Activated T-cell treated with anti-CD3 and anti-CD28 coated beads for 24 hours (primary cell): ENCODE data around the gene ATP8B3.

Experiments
- DNase-seq: peaks from one replicate; pipeline ENCODE4 v3.0.0-alpha.2; 2020; ENCODE audit warnings: low read depth

The ATP8B3 gene, protein sequence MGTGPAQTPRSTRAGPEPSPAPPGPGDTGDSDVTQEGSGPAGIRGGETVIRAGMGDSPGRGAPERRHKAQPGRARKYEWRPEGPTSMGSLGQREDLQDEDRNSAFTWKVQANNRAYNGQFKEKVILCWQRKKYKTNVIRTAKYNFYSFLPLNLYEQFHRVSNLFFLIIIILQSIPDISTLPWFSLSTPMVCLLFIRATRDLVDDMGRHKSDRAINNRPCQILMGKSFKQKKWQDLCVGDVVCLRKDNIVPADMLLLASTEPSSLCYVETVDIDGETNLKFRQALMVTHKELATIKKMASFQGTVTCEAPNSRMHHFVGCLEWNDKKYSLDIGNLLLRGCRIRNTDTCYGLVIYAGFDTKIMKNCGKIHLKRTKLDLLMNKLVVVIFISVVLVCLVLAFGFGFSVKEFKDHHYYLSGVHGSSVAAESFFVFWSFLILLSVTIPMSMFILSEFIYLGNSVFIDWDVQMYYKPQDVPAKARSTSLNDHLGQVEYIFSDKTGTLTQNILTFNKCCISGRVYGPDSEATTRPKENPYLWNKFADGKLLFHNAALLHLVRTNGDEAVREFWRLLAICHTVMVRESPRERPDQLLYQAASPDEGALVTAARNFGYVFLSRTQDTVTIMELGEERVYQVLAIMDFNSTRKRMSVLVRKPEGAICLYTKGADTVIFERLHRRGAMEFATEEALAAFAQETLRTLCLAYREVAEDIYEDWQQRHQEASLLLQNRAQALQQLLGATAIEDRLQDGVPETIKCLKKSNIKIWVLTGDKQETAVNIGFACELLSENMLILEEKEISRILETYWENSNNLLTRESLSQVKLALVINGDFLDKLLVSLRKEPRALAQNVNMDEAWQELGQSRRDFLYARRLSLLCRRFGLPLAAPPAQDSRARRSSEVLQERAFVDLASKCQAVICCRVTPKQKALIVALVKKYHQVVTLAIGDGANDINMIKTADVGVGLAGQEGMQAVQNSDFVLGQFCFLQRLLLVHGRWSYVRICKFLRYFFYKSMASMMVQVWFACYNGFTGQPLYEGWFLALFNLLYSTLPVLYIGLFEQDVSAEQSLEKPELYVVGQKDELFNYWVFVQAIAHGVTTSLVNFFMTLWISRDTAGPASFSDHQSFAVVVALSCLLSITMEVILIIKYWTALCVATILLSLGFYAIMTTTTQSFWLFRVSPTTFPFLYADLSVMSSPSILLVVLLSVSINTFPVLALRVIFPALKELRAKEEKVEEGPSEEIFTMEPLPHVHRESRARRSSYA (N-terminal part only)

DNA sequence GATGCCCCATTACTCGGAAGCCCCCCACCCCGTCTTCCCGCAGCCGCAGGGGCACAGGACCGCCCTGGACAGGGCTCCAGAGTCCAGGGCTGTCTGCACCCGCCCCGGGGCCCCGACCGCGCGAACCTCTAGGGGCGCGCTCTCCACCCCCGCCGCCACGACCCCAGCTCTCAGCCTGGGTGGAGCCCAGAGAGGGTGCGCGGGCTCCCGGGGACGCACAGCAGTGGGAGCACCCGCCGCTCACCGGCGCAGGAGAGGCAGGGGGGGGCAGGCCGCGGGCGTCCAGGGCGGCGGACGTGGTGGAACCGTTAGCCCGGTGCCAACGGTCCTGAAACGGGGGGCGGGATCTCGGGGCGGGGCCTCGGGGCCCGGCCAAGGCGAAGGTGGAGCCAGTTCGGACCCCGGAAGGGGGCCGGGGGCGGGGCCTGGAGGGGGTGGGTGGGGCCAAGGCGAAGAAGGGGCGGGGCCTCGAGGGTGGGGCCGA, at the start of gene ATP8B3:
Gene ATP8B3 (minus strand): TSS at position 335 of the 484 bp plus-strand sequence. CDS start 540 bp downstream, outside the sequence.
- DNase-seq: no peak

DNA sequence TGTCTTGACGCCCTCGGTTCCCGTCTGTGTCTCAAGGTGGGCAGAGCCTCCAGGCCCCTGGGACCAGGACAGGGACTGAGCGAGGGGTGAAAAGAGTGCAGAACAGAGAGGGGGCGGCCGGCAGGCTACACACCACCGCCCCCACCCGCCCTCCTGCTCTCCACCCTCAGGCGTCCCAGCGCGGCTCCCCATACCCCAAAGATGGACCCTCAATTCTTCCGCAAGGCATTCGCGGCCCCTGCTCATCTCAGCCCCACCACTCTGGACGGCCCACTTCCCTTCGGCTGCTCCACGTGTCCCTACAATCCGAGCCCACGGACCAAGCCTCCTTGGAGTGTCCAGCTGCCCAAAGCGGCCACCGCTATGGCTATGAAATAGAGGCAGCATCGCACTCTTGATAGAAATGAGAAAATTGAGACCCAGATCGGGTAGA, 49.5 kb upstream of the ATP8B3 start:
- no peak for DNase-seq

DNA sequence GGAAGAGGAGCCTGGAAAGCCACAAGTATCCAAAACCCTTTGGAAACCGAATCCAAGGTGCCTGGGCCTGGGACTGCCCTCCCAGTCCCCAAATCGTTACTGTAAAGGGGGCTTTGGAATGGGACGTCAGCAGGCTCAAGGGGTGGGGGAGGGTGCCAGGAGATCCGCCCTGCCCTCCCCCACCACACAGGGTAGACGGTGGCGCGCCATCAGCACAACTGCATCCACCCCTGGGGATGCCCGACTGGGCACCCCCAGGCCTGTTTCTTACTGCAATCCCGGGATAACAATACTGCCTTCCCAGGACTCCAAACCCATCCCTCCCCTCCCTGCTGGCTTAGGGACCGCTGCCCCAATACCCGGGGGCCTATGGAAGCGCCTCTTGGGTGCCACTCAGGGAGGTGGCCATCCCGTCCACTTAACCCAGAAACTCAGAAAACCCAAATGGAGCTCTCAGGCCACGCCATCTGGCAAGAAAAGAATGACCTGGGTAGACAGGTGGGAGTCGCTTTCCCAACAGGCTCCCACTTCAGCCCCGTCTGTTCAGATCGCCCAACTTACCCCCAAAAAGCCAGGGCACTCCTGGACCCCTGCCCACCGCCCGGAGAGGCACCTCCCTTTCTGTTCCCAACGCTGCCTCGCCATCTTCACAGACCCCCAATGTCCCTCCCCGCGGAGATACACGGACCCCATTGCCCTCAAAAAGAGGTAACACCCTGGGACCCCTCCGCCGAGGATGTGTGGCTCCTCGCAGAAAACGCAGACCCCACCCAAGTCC, 48.9 kb upstream of the ATP8B3 start:
- DNase-seq: no peak

DNA sequence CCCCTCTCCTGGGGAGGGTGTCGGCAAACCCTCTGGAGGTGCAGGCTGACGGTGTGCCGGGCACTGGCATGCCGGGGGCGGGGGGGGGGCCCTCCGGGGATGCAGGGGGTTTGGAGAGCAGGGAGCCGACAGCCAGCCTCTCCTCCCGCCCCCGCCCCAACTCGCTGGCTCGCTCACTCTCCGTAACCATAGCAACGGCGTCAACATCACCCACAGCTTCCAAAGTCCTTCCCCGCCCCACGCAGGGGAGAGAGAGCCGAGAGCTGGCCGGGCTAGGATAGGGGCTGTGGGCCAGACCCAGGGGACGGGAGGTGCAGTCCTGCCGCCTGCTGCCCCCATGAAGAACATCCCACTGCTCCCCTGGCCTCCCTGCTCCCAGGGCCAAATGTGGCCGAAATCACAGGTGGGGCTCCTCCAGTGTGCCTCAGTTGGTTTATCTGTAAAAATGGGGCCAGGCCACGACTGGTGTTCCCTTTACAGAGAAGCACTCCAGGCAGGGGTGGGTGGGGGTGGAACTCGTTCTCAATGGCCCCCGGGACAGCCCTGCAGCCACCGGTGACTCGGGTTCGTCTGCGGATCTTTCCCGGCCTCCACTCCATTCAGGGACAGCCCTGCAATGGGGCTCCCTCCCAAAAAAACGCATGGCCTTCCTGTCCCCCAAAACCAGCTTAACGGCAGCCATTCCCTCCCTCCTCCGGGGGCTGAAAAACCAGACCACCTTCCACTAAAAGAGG, 48.1 kb upstream of the ATP8B3 start:
- no peak for DNase-seq

DNA sequence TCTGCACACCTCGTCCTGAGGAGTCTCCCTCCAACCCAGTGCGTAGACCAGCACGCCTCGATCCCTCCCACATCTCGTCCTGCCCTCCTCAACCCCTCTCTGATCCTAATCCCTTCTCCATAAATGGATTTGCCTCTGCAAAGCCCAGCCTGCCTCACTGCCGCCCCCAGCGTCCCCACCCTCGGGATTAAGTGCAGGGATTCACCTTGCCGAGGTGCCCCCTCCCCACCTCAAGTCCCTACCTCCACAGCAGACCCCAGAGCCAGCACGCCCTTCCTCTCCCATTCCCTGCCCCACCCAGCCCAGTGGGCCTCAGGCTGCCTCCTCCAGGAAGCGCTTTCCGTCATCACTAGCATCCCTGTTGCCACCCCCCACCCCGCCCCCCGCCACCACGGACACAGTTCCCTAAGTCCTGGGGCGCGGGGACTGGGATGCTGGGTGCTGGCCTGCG, 47.3 kb upstream of the ATP8B3 start:
- DNase-seq: no peak

DNA sequence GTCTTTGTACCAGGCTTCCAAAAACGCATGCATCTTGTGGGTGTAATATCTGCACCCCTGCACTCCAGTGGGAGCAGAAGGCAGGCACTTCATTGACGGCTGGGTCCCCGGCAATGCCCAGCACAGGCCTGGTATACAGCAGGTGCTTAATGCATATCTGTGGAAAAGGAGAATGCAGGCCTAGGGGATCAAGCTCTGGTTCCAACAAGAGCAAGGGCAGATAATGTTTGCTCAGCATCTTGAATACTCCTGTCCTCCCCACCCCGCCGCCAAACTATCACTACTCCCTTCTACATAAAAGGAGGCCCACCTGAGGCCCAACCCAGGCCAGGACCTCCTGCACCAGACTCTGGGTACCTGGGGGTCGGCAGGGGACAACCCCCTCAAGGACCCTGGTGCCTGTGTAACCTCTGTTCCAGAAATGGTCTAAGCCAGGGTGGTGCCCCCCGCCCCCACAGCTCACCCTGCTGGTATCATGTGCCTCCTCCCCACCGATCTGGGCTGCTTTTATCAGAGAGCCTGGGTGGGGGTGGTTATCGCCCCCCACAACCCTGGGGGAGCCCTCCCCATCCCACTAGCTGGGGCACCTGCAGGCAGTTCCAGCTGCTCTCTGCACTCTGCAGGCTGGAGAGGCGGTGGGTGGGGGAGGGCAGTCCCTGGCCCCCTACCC, 46.5 kb upstream of the ATP8B3 start:
- no peak for DNase-seq

DNA sequence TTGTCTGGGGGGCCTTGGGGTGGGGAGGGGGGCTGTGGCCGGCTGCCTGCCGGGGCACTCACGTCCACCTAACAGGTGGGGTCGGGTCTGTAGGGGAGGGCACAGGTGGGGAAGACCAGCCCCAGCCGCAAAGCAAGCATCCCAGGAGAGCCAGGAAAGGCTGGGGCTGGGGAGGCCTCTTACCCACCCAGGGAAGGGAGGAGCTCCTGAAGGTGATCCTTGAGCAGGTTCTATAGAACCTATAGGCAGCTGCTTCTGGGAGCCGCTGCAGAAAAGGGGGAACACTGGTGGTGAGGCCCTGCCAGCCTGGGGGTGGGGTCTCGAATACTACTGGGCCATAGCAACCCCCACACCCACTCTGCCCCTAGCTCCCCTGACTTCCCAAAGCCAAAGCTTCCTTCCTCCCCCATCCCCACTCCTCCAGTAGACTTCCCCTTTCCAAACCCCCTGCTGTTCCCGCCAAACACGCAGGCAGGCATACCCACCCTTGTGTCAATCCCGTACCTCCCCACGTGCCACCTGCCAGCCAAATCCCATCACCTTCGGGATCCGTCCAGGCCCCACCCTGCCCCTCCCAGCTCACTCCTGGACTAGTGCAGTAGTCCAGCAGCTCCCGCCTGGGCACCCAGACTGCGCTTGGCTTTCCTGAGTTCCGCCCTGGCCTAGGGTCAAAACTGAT, 45.7 kb upstream of the ATP8B3 start:
- DNase-seq: no peak

DNA sequence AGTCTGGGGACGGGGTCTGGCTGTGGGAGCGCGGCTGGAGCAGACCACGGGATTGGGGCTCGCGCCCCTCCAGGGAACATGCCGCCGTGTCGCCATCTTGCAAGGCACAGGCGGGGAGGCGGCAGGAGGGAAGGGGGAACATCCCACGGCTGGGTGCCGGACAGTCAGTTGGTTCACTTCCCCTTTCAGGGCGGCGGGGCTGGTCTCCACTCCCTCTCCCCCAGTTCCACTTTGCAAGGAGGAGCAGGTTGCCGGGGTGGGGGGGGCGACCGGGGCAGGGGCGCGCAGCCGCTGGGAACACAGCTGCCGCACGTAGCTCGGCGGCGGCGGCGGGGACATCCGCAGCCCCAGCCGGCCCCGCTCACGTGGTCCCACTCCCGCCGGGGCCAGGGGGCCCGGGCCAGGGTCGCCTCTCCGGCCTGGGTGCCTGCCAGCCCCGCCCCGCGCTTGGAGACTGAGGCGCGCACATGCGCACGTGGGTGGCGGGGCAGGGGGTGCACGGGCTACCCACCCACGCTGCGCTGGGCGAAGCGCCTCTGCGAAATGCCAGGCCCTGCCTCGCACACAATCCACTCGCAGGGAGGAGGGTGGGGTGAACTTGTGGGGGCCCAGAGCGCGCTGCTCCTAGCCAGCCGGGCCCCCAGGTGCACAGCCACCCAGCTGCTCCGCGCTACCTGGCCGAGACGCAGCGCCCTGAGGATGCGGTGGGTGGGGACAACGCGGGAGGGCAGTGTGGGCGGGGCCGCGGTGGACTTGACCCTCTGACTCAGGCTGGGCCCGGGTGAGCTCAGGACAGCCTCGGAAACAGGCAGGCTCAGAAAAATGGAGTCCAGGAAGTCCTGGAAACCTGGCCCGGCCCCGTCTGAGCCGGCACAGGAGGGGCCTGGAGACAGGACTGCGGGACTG, 44.9 kb upstream of the ATP8B3 start:
- DNase-seq: no peak

DNA sequence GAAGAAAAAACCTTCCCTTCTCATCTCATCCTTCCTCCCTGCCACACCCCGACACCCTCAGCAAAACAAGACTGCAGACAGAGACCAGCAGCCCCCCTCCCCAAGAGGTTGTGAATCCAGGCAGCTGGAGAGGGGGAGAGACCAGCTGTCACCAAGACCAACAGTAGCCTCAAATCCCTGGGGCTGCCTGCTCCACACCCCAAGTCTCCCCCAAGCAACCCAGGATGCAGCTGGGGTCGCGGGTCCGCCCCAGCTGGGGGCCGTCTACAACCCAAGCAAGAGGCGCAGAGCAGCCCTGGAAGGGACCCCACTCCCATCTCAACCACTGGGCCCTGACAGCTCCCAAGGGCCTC, 44.2 kb upstream of the ATP8B3 start:
- DNase-seq: no peak

DNA sequence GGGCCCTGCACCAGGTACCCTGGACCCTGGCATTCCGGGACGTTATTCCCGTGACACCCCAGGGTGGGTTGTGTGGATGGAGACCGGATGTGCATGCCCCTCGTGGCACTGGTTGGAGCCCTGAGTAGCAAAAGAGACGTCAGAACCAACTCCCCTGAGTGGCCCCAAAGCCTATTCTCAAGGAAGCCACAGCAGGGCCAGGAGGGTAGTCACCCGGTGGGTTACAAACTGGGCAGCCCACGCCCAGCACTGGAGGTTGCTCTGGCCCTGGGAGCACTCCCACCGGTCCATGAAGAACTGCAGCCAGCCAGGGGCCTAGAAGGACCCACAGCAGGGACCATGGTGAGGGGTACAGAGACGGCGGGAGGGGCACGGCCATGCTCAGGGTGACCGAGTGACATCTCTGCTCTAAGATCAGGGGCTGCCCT, 43.8 kb upstream of the ATP8B3 start:
- DNase-seq: no peak

DNA sequence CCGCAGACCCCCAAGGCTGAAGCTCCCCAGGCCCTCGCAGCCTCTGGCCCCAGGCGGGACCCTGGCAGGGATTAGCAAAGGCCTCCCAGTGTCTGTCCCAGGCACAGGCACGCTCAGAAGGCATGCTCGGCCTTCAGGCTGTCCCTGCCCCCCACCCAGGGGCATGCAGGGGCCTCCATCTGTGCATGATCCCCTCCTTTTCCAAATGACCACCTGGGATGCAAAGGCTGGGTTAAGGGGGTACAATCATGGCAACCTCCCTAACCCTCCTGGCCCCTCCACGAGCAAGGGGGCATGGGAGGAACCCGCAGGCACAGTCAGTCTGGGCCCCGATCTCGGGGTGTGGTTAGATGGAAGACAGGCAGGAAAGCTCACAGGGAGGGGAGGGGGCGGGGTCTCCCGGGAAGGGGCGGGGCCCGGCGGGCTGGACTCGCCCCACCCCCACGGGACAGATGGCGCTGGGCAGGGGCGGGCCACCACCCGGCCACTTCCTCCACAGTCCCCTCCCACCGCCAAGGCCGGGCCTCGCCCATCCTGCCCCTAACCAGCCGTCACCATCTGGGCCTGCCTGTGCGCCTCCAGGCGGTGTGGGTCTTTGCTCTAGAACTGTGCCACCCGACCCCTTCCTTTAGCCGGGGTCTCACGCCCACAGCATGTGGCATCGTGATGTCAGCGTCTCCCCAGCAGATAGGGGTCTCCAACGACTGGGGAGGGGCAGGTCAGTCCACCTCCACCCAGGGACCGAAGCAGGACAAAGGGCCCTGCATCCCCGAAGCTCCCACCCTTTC, 43.2 kb upstream of the ATP8B3 start:
- DNase-seq: peak; percentile 70

DNA sequence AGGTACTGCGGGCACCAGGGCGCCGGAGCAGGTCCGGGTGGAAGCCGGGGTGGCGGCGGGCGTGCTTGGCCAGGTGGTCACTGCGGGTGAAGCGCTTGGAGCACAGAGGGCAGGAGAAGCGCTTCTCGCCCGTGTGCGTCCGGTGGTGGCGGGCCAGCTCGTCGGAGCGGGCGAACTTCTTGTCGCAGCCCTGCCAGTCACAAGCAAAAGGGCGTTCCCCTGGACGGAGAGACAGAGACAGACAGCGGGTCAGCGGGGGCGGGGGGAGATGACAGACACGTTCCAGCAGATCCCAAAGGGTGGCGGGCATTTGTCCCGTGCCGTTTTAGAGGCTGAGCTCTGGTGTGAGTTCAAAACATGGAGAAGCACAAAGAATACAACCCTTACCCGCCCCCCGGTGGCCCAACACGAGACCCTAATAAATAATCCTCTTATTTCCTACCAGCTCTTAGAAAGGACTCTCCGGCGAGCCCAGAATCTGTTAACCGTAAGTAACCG, 42.5 kb upstream of the ATP8B3 start:
- DNase-seq: no peak

DNA sequence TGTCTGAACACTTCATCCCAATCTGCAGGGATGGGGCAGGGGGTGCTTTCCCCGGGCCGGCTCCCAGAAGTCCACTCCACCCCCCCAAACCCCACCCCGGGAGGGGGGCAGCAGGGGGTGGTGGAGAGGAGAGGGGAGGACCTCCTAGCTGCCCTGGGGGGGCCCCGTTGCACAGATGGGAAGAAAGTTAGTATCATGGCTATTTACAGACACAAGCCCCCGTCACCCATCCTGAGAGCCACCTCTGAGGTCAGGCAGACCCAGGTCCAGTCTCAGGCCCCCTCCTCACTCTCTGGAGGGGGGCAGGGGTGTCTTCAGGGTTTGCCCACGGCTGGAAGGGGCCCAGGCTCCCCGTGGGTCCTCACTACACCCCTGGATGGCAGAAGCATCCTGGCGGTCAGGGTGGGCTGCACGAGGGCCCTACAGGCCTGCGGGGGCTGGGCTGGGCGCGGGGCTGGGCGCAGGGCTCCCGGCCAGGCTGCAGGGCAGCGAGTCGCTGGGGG, 42.0 kb upstream of the ATP8B3 start:
- no peak for DNase-seq

DNA sequence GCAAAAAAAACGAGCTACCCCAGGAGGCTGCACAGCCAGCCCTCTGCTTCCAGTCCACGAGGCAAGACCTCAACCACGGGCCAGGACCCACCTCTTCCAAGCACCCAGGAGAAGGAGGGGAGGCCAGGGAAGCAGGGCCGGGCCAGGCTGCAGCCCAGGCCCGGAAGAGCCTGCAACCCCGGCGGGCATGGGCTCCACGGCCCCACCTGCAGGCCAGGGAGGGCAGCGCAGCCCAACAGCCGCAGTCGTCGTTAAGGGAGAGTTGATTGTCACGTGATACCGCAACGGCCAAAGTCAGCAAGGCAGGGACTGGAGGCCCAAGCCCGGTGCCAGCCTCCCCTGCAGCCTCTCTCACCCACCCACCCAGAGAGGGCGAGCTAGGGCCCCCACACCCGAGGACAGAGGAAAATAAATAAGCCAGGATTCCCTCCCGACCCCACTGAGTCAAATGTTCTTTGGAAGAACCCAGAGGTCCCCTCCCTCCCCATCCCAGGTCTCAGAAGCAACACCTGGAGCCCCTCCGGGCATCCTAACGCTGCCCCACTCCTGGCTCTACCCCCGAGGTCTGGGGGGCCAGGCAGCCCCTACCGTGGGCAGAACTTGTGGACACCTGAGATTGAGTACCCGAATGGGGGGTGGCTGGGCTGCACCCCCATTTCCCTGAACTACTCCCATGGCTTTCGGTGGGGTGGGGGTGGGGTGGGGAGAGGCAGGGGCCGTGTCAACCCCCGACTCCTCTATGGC, 41.4 kb upstream of the ATP8B3 start:
- peak; percentile 71 for DNase-seq

DNA sequence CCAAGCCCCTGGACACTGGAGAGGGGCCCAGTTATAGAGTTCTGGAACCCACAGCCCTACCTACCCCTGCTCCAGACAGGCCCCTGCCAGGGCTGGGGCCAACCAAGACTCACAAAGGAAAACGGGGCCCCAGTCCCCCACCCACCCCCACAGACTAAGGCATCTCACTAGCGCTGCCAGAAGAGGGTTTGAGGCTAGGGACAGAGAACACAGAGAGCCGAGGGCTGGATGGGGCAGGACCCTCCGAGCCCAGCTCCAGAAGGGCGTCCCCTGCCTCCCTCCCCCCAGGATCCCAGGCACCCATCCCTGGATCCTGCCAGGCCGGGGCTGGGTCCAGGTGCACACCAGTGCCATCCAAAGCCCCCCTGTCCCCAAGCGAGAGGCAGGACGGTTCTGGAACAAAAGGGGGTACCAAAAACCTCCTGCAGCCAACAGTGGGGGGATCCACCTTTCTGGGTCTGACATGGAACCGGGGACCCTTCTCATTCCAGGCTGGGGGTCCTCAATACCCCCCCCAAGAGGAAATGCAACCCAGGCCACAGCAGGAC, 40.6 kb upstream of the ATP8B3 start:
- no peak for DNase-seq
